Fibroblast of gingiva (primary cell): ENCODE data around the gene ATP2B3.
A peak's percentile ranks its signal among the peaks of the same experiment; 100 is the strongest.

Source experiments
- DNase-seq: peaks from one replicate; pipeline ENCODE4 v3.0.0-alpha.2; 2011; ENCODE audit warnings: low read depth

The ATP2B3 gene

GRCh38 chrX:153517423-153517822 lies at the start of gene ATP2B3:
Gene ATP2B3, plus strand, starts transcription at chrX:153517642. Its CDS starts 18,606 bp downstream, at chrX:153536248.
- DNase-seq = no peak

- no peak for DNase-seq
These were observed 49.3 kb upstream of the ATP2B3 start for GRCh38 chrX:153468008-153468580.

- DNase-seq = peak; percentile 23
These were observed 47.5 kb upstream of the ATP2B3 start for GRCh38 chrX:153469811-153470410.

GRCh38 chrX:153470411-153471363 lies 46.8 kb upstream of the ATP2B3 start, which contains the start of gene HAUS7:
Gene HAUS7, minus strand, starts transcription at chrX:153470576. Its CDS starts 19 bp downstream, at chrX:153470557.
- DNase-seq = peak; percentile 89

GRCh38 chrX:153471663-153472280 lies 45.7 kb upstream of the ATP2B3 start:
- DNase-seq = no peak

GRCh38 chrX:153473126-153473525 lies 44.3 kb upstream of the ATP2B3 start:
- DNase-seq = no peak

GRCh38 chrX:153474266-153474665 lies 43.2 kb upstream of the ATP2B3 start:
- no peak for DNase-seq

GRCh38 chrX:153474718-153475117 lies 42.7 kb upstream of the ATP2B3 start:
- peak; percentile 18 for DNase-seq

GRCh38 chrX:153475271-153475670 lies 42.2 kb upstream of the ATP2B3 start:
- peak; percentile 7 for DNase-seq

GRCh38 chrX:153475751-153476281 lies 41.6 kb upstream of the ATP2B3 start:
- no peak for DNase-seq

- DNase-seq = peak; percentile 15
These were observed 40.6 kb upstream of the ATP2B3 start for GRCh38 chrX:153476666-153477363.

- DNase-seq = no peak
These were observed 40.0 kb upstream of the ATP2B3 start for GRCh38 chrX:153477364-153477857.

- DNase-seq = no peak
These were observed 39.5 kb upstream of the ATP2B3 start for GRCh38 chrX:153477901-153478300.

GRCh38 chrX:153478746-153479145 lies 38.7 kb upstream of the ATP2B3 start:
- no peak for DNase-seq

- DNase-seq = no peak
These were observed 36.4 kb upstream of the ATP2B3 start for GRCh38 chrX:153481043-153481442.

GRCh38 chrX:153482376-153483015 lies 34.9 kb upstream of the ATP2B3 start:
- no peak for DNase-seq

GRCh38 chrX:153485396-153486080 lies 31.9 kb upstream of the ATP2B3 start:
- DNase-seq = no peak

GRCh38 chrX:153486171-153486570 lies 31.3 kb upstream of the ATP2B3 start:
- no peak for DNase-seq

GRCh38 chrX:153487590-153488071 lies 29.8 kb upstream of the ATP2B3 start:
- DNase-seq = no peak
